Articular chondrocyte of knee joint (primary cell): Measurements from ENCODE around the gene MANBA. TPM values are rescaled to one million over a fixed set of nuclear protein-coding genes. Genes with fewer than 3 reads are reported as not detected.

ENCODE experiments used
- small RNA-seq: library from RNA; depleted of rRNA; stranded (forward); fragments of <200 nt; gene quantifications from one replicate; pipeline ENCODE3, GENCODE V24; 2012
- total RNA-seq: library from RNA; depleted of rRNA; stranded (reverse); fragments of >200 nt; gene quantifications from 2 replicates; pipeline ENCODE4 v1.2.3, GENCODE V29; 2012

MANBA gene
- 40.5 and 44.2 TPM in 2 replicates for total RNA-seq

GRCh38 chr4:102760645-102761295 lies at the start of gene MANBA:
MANBA (minus strand) TSS chr4:102760968; CDS start chr4:102760894, 74 bp downstream.

Small RNAs within 50 kb of the gene (small RNA-seq; reads per million reads assigned to genes)
- gene AC018797.1 = not detected

Other genes starting within 250 kb of the MANBA start
- gene UBE2D3, start 66.6 kb upstream of the MANBA start, total RNA-seq = 488 and 532 TPM in 2 replicates
- gene CISD2, start 108.0 kb upstream of the MANBA start, total RNA-seq = 37.5 and 38.8 TPM in 2 replicates